SU-DHL-6 (cell line): ENCODE data around the gene RBKS.

Experiments used
- H2AFZ ChIP-seq: fragments of 200-600 bp; sonication (generic); 2 replicates; pipeline ENCODE4 v1.6.1; 2014; ENCODE audit warnings: low read depth, mild to moderate bottlenecking, moderate library complexity, mixed read lengths, antibody characterized with exemption, low read length; ENCODE audit not compliant: severe bottlenecking
- H3F3A ChIP-seq: fragments of 200-600 bp; shearing (Covaris generic); 2 replicates; pipeline ENCODE4 v1.6.0; 2016; ENCODE audit warnings: antibody characterized with exemption, mild to moderate bottlenecking; ENCODE audit not compliant: insufficient read depth
- H3K27ac ChIP-seq: fragments of 200-600 bp; sonication (generic); 2 replicates; pipeline ENCODE4 v1.5.1; 2016; ENCODE audit warnings: low read depth, mild to moderate bottlenecking, low read length, moderate library complexity, mixed read lengths
- H3K27me3 ChIP-seq: fragments of 200-600 bp; sonication (generic), shearing (Covaris generic); 2 replicates; pipeline ENCODE4 v1.6.0; 2014; ENCODE audit warnings: mild to moderate bottlenecking, low read length
- H3K36me3 ChIP-seq: fragments of 200-600 bp; sonication (generic); 2 replicates; pipeline ENCODE4 v1.6.1; 2014; ENCODE audit warnings: mild to moderate bottlenecking, low read length, mixed read lengths
- H3K4me2 ChIP-seq: fragments of 300-600, 200-600 bp; shearing (Covaris generic), sonication (generic); 2 replicates; pipeline ENCODE4 v1.6.0; 2014; ENCODE audit warnings: low read length, low read depth, mild to moderate bottlenecking; ENCODE audit not compliant: poor library complexity, severe bottlenecking
- H3K4me3 ChIP-seq: fragments of 200-600 bp; sonication (generic); 2 replicates; pipeline ENCODE4 v1.5.1; 2014; ENCODE audit warnings: antibody characterized with exemption, low read length, mild to moderate bottlenecking, mixed read lengths; ENCODE audit not compliant: insufficient read depth, poor library complexity, severe bottlenecking
- H3K79me2 ChIP-seq: fragments of 200-600 bp; sonication (generic); 2 replicates; pipeline ENCODE4 v1.6.1; 2014; ENCODE audit warnings: mild to moderate bottlenecking, low read length, moderate library complexity; ENCODE audit not compliant: insufficient read depth
- H3K9ac ChIP-seq: fragments of 200-600 bp; sonication (generic); 2 replicates; pipeline ENCODE4 v1.7.0; 2014; ENCODE audit warnings: mild to moderate bottlenecking, low read length
- H3K9me2 ChIP-seq: fragments of 200-600 bp; sonication (generic); replicated peaks from 2 replicates; pipeline ENCODE4 v1.6.1; 2014; ENCODE audit warnings: low read length; ENCODE audit not compliant: insufficient read depth
- H3K9me3 ChIP-seq: fragments of 200-600 bp; sonication (generic); 2 replicates; pipeline ENCODE4 v1.6.1; 2014; ENCODE audit warnings: low read length, mixed read lengths; ENCODE audit not compliant: insufficient read depth
- H4K20me1 ChIP-seq: fragments of 200-600 bp; sonication (generic); 2 replicates; pipeline ENCODE4 v1.6.1; 2014; ENCODE audit warnings: low read depth, mild to moderate bottlenecking, antibody characterized with exemption, low read length, moderate library complexity, mixed read lengths
- CTCF ChIP-seq: fragments of 200-600 bp; sonication (generic); IDR thresholded peaks from one replicate; pipeline ENCODE4 v1.5.1; 2017; ENCODE audit warnings: antibody characterized with exemption, mild to moderate bottlenecking, low read length, moderate library complexity; ENCODE audit not compliant: insufficient read depth, poor library complexity, severe bottlenecking
- EZH2phosphoT487 ChIP-seq: fragments of 200-600 bp; sonication (generic), shearing (Covaris generic); conservative IDR thresholded peaks from 2 replicates; pipeline ENCODE4 v1.6.1; 2018; ENCODE audit warnings: mild to moderate bottlenecking, antibody characterized with exemption, low read length, moderate library complexity, mixed read lengths

RBKS gene

GRCh38 chr2:27823569-27823968, 66.6 kb downstream of the RBKS start:
- Histone ChIP-seq H3K9me2 (no peaks in the 10 kb centered on the region), H3K36me3 (no peaks in the 10 kb centered on the region), H3K79me2 (no peaks in the 10 kb centered on the region), H4K20me1 (no peaks in the 10 kb centered on the region), H3K4me2 (no peak overlapping the region), H3K9me3 (no peaks in the 10 kb centered on the region; the same call in 1 of the 2 replicates), H3K9ac (no peak overlapping the region), H2AFZ (no peak overlapping the region), H3K4me3 (no peak overlapping the region), H3F3A (no peaks in the 10 kb centered on the region), H3K27ac (no peak overlapping the region), H3K27me3 (no peaks in the 10 kb centered on the region)
- no peak for TF ChIP-seq EZH2phosphoT487

DNA sequence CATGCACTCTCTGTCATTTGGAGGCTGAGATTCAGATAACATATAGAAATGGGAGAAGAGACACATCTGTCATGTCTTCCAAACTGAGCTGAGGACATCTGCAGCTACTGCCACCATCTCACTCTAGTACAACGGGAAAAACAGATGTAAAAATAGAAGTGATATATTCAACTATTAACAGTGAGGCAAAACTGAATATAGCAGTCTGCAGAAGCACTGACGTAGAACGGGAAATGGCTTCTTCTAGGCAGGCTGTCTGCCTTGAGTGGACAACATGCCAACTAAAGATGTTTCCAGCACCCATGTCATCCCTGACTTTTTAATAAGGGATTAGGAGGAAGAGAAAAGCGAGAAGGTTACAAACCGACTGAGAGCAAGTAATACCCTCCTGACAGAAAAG, 67.1 kb downstream of the RBKS start:
- Histone ChIP-seq H3K36me3 (no peaks in the 10 kb centered on the region), H3K9me3 (no peaks in the 10 kb centered on the region; the same call in 1 of the 2 replicates), H3F3A (no peaks in the 10 kb centered on the region), H3K4me2 (no peak overlapping the region), H3K27ac (no peak overlapping the region), H3K27me3 (no peaks in the 10 kb centered on the region), H2AFZ (no peak overlapping the region), H3K79me2 (no peaks in the 10 kb centered on the region), H3K9ac (no peak overlapping the region), H3K4me3 (no peak overlapping the region), H4K20me1 (no peaks in the 10 kb centered on the region), H3K9me2 (no peaks in the 10 kb centered on the region)
- TF ChIP-seq EZH2phosphoT487, result no peak
- TF ChIP-seq CTCF, result no peak

GRCh38 chr2:27822049-27822448, 68.1 kb downstream of the RBKS start:
- Histone ChIP-seq H3F3A (no peaks in the 10 kb centered on the region), H3K36me3 (no peaks in the 10 kb centered on the region), H2AFZ (no peak overlapping the region), H3K4me2 (no peak overlapping the region), H3K27me3 (no peaks in the 10 kb centered on the region), H4K20me1 (no peaks in the 10 kb centered on the region), H3K9me3 (no peaks in the 10 kb centered on the region; the same call in 1 of the 2 replicates), H3K9ac (no peak overlapping the region), H3K79me2 (no peaks in the 10 kb centered on the region), H3K27ac (no peak overlapping the region), H3K9me2 (no peaks in the 10 kb centered on the region), H3K4me3 (no peak overlapping the region)
- TF ChIP-seq CTCF (no peak), EZH2phosphoT487 (no peak)

DNA sequence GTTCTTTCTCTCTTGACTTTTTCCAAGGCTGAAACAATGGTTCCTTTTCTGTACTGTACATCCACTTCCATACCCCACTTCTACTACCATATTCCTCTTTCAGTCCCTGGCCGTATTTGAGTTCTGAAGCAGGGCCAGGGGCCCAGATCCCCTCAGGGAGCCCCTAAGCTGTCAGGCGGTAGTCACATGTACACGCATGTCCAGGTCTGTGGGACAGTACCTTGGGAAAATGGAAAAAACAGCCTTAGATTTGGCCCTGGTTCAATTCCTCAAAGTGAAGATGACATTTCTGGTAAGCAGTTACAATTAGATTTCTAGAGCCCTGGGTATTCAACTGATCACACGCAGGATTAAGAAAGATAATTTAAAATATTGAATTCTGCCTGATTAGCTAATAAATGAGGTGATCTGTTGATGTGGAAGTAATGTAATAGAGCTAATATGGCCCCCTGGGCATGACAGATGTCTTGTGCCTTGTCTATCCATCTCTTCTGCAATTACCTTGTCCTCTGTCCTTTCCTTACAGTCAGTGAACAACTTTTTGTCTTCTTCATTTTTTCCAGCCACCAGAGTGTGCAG, 74.2 kb downstream of the RBKS start:
- no peaks in the 10 kb centered on the region for H3K9me3 ChIP-seq
- no peaks in the 10 kb centered on the region for H4K20me1 ChIP-seq
- H3K27ac ChIP-seq, result no peak overlapping the region
- no peaks in the 10 kb centered on the region for H3K27me3 ChIP-seq
- no peaks in the 10 kb centered on the region for H3K36me3 ChIP-seq
- no peaks in the 10 kb centered on the region for H3K9me2 ChIP-seq
- H2AFZ ChIP-seq, result no peak overlapping the region
- no peaks in the 10 kb centered on the region for H3K79me2 ChIP-seq
- no peak for TF ChIP-seq CTCF
- TF ChIP-seq EZH2phosphoT487, result no peak
- H3F3A ChIP-seq, result no peaks in the 10 kb centered on the region
- no peak overlapping the region for H3K9ac ChIP-seq
- no peak overlapping the region for H3K4me3 ChIP-seq
- H3K4me2 ChIP-seq, result no peak overlapping the region
